T-cell (primary cell): ENCODE measurements around the gene INS. TPM values are rescaled to one million over a fixed set of nuclear protein-coding genes. Genes with fewer than 3 reads are reported as not detected.

Experiments
- ATAC-seq, 4 experiments: fragments of 200-7000 bp in 3 of 4; fragments of 150-1000 bp in 1 of 4; cut with Tn5 transposase; replicated peaks in 1 of 4; 1 replicate in 3 of 4; 2 replicates in 1 of 4; pipeline ENCODE4 v1.10.0; 2021; ENCODE audit warnings: moderate library complexity in 3 of 4, mild to moderate bottlenecking in 2 of 4, moderate number of reproducible peaks in 1 of 4
- CTCF ChIA-PET, 2 donors: fragments of 300-600 bp; sonication (Branson Sonifier 250); formaldehyde crosslinking; loops; one replicate each; lab custom pipeline; 2022; ENCODE audit warnings: antibody characterized with exemption in 2 of 2; lab: Charles Lee
- POLR2A ChIA-PET, 2 donors: fragments of 300-600 bp; sonication (Branson Sonifier 250); formaldehyde crosslinking; loops; one replicate each; lab custom pipeline; 2022; ENCODE audit warnings: antibody characterized with exemption in 2 of 2; lab: Charles Lee
- DNase-seq, 35 experiments: peaks; one replicate each; pipeline versions ENCODE4 v3.0.0 to v3.0.0-alpha.2; 2013 to 2023
- H3K27ac ChIP-seq: one replicate; pipeline ENCODE4 v1.5.1; 2013; ENCODE audit warnings: low read length
- H3K27me3 ChIP-seq, 2 experiments: replicated peaks in 1 of 2; 1 replicate in 1 of 2; 2 replicates in 1 of 2; pipeline versions ENCODE4 v1.6.1 to v1.7.0; 2013; ENCODE audit warnings: low read length in 1 of 2, mixed read lengths in 1 of 2; ENCODE audit not compliant: control insufficient read depth in 2 of 2, insufficient read depth in 2 of 2; ENCODE audit errors: extremely low read depth in 1 of 2
- H3K36me3 ChIP-seq, 2 donors: 1 replicate in 1 of 2; 2 replicates in 1 of 2; pipeline versions ENCODE4 v1.6.1 to v1.7.0; 2013; ENCODE audit warnings: low read length in 1 of 2; ENCODE audit not compliant: control insufficient read depth in 2 of 2, insufficient read depth in 1 of 2; ENCODE audit errors: extremely low read depth in 1 of 2
- H3K4me1 ChIP-seq, 2 experiments: 1 replicate in 1 of 2; 2 replicates in 1 of 2; pipeline versions ENCODE4 v1.6.1 to v1.7.0; 2013; ENCODE audit warnings: low read length in 2 of 2, mixed read lengths in 1 of 2; ENCODE audit not compliant: insufficient read depth in 2 of 2, control insufficient read depth in 1 of 2; ENCODE audit errors: extremely low read depth in 1 of 2
- H3K4me3 ChIP-seq, 2 donors: 1 replicate in 1 of 2; 2 replicates in 1 of 2; pipeline versions ENCODE4 v1.5.1 to v1.7.0; 2013; ENCODE audit warnings: mild to moderate bottlenecking in 2 of 2, low read length in 1 of 2, moderate library complexity in 1 of 2; ENCODE audit not compliant: control insufficient read depth in 1 of 2; ENCODE audit errors: extremely low read depth in 1 of 2
- H3K9me3 ChIP-seq: 2 replicates; pipeline ENCODE4 v1.7.0; 2013
- H3K27ac Mint-ChIP-seq, 2 donors: one replicate each; pipeline ENCODE4 v1.8.0; 2020 to 2021; ENCODE audit warnings: mild to moderate bottlenecking in 2 of 2, mixed read lengths in 2 of 2
- H3K27me3 Mint-ChIP-seq, 2 donors: one replicate each; pipeline ENCODE4 v1.8.0; 2021 to 2022; ENCODE audit warnings: mixed read lengths in 2 of 2
- H3K36me3 Mint-ChIP-seq: one replicate; pipeline ENCODE4 v1.8.0; 2021; ENCODE audit warnings: mixed read lengths
- H3K4me1 Mint-ChIP-seq, 3 donors: one replicate each; pipeline ENCODE4 v1.8.0; 2020 to 2022; ENCODE audit warnings: mixed read lengths in 3 of 3, mild to moderate bottlenecking in 1 of 3
- H3K4me3 Mint-ChIP-seq, 3 donors: one replicate each; pipeline ENCODE4 v1.8.0; 2020 to 2022; ENCODE audit warnings: mild to moderate bottlenecking in 3 of 3, mixed read lengths in 3 of 3, moderate library complexity in 3 of 3
- H3K9me3 Mint-ChIP-seq, 3 donors: one replicate each; pipeline ENCODE4 v1.8.0; 2020 to 2022; ENCODE audit warnings: mixed read lengths in 3 of 3
- WGBS: methylation state at CpG from one replicate; pipeline ENCODE4 v1.1.5; 2013; ENCODE audit warnings: missing lambda C conversion rate; ENCODE audit not compliant: insufficient coverage; 5-methylcytosine and 5-hydroxymethylcytosine counted together
- total RNA-seq, 35 experiments: library from RNA in 6 of 35; stranded (reverse) in 6 of 35; fragments of 120-200 nt in 1 of 35; gene quantifications; one replicate each; pipeline versions ENCODE4 v1.2.1 to v1.2.4 and lab custom pipeline; 2013 to 2026

INS gene
- total RNA-seq, 5 donors from 2014 or later (not counting 1 experiment from before 2014, with no cell fraction given), result 0.53 to 0.82 TPM; not detected in 3

DNA sequence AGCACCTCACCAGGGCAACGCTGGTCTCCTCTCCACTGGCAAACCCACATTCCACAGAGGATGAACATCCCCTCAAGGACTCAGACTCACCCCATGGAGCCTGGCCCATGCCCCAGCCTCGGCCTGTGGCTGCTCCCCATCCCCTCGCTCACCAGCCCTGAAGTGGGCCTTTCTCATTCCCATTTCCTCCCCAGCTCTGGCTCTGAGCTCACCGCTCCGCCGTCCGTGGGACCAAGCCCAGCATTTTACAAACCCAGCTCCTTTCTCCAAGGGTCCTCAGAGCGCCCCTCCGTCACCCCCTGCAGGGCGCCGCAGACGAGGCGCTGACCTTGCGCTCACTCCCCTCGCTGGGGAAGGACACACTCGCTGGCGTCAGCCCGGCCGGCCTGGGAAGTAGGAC lies 15.0 kb downstream of the INS start:
- CTCF ChIA-PET, result no interaction called here
- ATAC-seq (no peak), DNase-seq (no peak)
- H3K4me3 Mint-ChIP-seq, result no peak overlapping the region
- 31% methylated on average over 17 of the region's 19 CpGs for WGBS
- no peaks in the 10 kb centered on the region for H3K36me3 ChIP-seq
- peaks cover 0 to 14% (median 8%) of the 10 kb centered on the region in 3 donors for H3K4me1 Mint-ChIP-seq
- H3K27me3 ChIP-seq, result peaks cover 6 to 90% of the 10 kb centered on the region in 2 experiments
- H3K9me3 Mint-ChIP-seq, result no peaks in the 10 kb centered on the region
- H3K4me3 ChIP-seq, result no peak overlapping the region
- POLR2A ChIA-PET, result interaction anchor here in 1 of 2 donors (0.6 kb wide), 1 partner anchor 109 kb away, joined by 5 read pairs; no protein-coding TSS in a partner anchor
- no peak overlapping the region for H3K27ac Mint-ChIP-seq
- peaks cover 3 to 7% of the 10 kb centered on the region in 2 experiments for H3K4me1 ChIP-seq
- no peaks in the 10 kb centered on the region for H3K9me3 ChIP-seq
- H3K27me3 Mint-ChIP-seq, result peaks cover 63 to 81% of the 10 kb centered on the region in 2 donors
- H3K36me3 Mint-ChIP-seq, result no peaks in the 10 kb centered on the region
- no peak overlapping the region for H3K27ac ChIP-seq

DNA sequence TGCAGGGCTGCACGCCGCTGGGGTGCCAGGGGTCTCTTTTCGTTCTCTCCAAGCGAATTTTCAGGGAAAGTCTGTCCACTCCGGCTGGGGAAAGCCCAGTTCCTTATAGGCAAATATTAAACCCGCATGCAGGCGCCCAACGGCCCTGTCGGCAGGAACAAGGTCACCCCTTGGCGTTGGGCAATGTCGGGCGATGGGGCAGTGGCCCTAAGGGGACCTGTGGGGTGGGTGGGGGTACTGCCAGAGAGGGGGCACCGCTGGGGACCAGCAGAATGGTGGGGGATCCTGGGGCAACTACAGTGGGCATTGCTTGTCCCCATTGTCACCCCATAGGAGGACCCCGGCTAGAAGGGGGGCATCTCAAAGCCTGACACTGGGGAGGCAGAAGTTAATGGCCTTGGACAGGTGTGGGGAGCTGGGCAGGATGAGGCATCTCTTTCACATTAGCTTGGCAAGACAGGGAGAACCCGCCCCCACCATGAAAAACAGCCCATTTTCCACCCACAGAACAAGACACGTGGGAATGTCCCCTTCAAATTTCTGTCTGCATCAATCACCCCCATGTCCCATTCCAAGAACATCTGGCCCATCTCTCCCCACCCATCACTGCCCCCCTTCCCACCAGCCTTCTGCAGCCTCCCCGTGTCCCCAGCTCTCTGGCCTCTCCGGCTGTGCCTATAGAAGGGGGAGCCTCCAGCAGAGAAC lies 16.3 kb downstream of the INS start:
- no peaks in the 10 kb centered on the region for H3K36me3 ChIP-seq
- H3K9me3 ChIP-seq, result no peaks in the 10 kb centered on the region
- Mint-ChIP-seq H3K9me3 (no peaks in the 10 kb centered on the region), H3K36me3 (no peaks in the 10 kb centered on the region), H3K4me1 (peaks cover 0 to 17% (median 8%) of the 10 kb centered on the region in 3 donors), H3K27me3 (peaks cover 52 to 76% of the 10 kb centered on the region in 2 donors), H3K4me3 (no peak overlapping the region), H3K27ac (no peak overlapping the region)
- WGBS, result 7% methylated on average over 15 of the region's 18 CpGs
- ATAC-seq, result no peak
- no peak overlapping the region for H3K4me3 ChIP-seq
- ChIA-PET POLR2A (no interaction called here), CTCF (no interaction called here)
- no peak overlapping the region for H3K27ac ChIP-seq
- no peak for DNase-seq
- H3K27me3 ChIP-seq, result peaks cover 6 to 87% of the 10 kb centered on the region in 2 experiments
- H3K4me1 ChIP-seq, result peaks cover 3 to 10% of the 10 kb centered on the region in 2 experiments

DNA sequence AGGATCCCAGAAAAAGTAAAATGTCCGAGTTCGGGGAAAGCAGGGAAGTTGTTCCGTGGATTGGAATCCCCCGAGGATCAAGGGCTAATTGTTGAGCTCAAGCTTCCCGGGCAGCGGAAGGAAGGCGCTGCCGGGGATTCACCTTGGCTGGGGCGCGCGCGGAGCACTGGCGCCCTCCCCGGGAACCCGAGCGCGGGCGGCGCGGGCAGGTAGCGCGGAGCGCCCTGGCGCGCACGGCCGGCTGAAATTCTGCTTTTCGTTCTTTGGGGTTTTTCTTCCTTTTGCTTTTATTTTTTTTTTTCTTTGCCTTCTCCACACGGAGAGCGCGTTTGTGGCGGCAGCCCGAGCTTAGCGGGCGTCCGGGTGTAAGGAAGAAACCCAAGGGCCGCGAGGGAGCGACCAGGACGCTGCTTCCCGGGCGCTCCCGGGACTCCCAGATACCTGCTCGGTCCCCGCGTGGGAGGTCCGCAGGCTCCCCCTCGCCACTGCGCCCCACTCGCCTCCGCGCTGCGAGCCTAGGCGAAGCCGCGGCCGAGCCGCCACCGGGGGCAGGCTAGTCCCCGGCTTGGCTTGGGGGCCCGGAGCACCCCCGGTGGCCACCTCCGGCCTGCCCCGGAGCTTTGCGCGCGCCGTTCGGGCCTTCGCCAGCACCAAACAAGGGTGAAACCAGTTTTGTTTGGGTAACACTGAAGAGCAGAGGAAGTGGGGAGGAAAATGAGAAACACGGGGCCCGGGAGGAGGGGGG lies 17.0 kb downstream of the INS start:
- Mint-ChIP-seq H3K27me3 (peaks cover 51 to 72% of the 10 kb centered on the region in 2 donors), H3K4me3 (peak overlapping the region in 1 of 3 donors; percentile 46), H3K27ac (no peak overlapping the region), H3K36me3 (no peaks in the 10 kb centered on the region), H3K9me3 (no peaks in the 10 kb centered on the region), H3K4me1 (peaks cover 0 to 17% (median 8%) of the 10 kb centered on the region in 3 donors)
- Histone ChIP-seq H3K27ac (no peak overlapping the region), H3K4me3 (peak overlapping the region in 1 of 2 donors; percentile 33), H3K9me3 (no peaks in the 10 kb centered on the region), H3K36me3 (no peaks in the 10 kb centered on the region), H3K27me3 (peaks cover 6 to 83% of the 10 kb centered on the region in 2 experiments), H3K4me1 (peaks cover 3 to 13% of the 10 kb centered on the region in 2 experiments)
- no peak for DNase-seq
- POLR2A ChIA-PET, result no interaction called here
- CTCF ChIA-PET, result no interaction called here
- ATAC-seq, result peak in 2 of 4 experiments; percentile 27 to 32
- WGBS, result 2% methylated on average over 71 of the region's 72 CpGs

DNA sequence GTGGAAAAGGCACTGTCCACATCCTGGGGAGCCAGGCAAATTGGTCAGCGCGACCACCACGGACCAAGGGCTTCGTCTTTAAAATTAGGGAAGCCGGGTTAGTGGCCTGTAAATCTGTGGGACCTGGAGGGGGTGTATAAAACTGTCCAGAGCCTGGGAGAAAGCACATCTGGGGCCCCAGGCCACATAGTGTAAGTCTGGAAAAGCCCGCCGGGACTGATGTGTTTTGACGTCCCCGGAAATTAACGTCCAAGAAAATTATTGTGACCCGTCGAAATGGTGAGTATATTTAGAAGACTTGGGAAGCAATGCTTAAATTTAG lies 17.6 kb downstream of the INS start:
- H3K4me1 ChIP-seq, result peaks cover 3 to 15% of the 10 kb centered on the region in 2 experiments
- Mint-ChIP-seq H3K4me1 (peaks cover 0 to 18% (median 8%) of the 10 kb centered on the region in 3 donors), H3K9me3 (no peaks in the 10 kb centered on the region), H3K4me3 (peak overlapping the region in 1 of 3 donors; percentile 46), H3K27ac (no peak overlapping the region), H3K27me3 (peaks cover 45 to 68% of the 10 kb centered on the region in 2 donors), H3K36me3 (no peaks in the 10 kb centered on the region)
- H3K9me3 ChIP-seq, result no peaks in the 10 kb centered on the region
- ChIA-PET CTCF (no interaction called here), POLR2A (no interaction called here)
- H3K4me3 ChIP-seq, result no peak overlapping the region
- H3K36me3 ChIP-seq, result no peaks in the 10 kb centered on the region
- ATAC-seq (no peak), DNase-seq (no peak)
- WGBS, result 2% methylated on average over 12 of the region's 12 CpGs
- H3K27ac ChIP-seq, result no peak overlapping the region
- peaks cover 6 to 80% of the 10 kb centered on the region in 2 experiments for H3K27me3 ChIP-seq

DNA sequence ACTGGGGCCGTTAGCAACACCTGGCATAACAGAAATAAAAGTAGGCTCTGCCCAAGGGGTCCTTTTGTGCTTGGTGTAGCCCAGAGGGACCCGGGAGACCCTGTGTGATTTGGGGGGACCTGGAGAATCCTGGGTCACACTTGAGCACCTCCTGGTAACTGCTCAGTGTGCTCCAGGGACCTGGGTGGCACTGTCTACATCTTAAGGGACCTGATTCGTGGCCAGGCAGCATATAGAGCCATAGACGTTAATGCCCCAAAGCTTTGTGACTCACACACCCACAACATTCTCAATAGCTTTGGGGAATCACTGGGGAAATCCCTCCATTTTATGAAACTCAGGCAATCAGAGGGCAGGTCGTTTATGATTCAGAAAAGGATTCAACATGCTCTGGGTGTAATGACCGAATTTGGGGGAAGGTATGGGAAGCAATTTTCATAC lies 18.2 kb downstream of the INS start:
- CTCF ChIA-PET, result no interaction called here
- DNase-seq, result peak in 1 of 35 experiments; percentile 28
- peaks cover 6 to 79% of the 10 kb centered on the region in 2 experiments for H3K27me3 ChIP-seq

DNA sequence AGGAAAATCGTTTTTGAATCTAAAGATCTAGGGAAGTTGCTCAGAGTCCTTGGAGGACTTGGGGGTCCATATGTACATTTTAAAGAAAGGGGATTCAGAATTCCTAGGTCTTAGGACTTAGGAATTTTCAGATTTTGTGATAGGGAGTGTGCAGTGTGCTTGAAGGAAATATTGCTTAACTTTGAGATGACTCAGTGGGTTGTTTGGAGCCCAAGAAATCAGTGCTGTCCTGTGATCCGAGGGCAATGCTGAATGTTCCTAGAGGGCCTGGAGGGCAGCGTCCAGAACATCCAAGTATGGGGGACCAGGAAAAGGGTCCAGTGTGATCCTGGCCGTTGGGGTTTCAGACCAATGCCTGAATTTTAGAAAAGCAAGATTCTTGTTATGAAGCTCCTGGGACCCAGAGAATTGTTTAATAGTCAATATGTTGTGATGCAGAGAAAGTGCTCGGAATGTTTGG lies 18.7 kb downstream of the INS start:
- POLR2A ChIA-PET, result no interaction called here
- H3K27me3 ChIP-seq, result peaks cover 6 to 79% of the 10 kb centered on the region in 2 experiments

More for the DNA sequence above, 18.2 kb downstream of the INS start:
- Mint-ChIP-seq H3K4me1 (peaks cover 0 to 20% (median 10%) of the 10 kb centered on the region in 3 donors), H3K36me3 (no peaks in the 10 kb centered on the region), H3K9me3 (no peaks in the 10 kb centered on the region), H3K27me3 (peaks cover 41 to 64% of the 10 kb centered on the region in 2 donors), H3K4me3 (peak overlapping the region in 1 of 3 donors; percentile 46), H3K27ac (no peak overlapping the region)
- H3K9me3 ChIP-seq, result no peaks in the 10 kb centered on the region
- peaks cover 3 to 20% of the 10 kb centered on the region in 2 experiments for H3K4me1 ChIP-seq
- no peak for ATAC-seq
- no peaks in the 10 kb centered on the region for H3K36me3 ChIP-seq
- no peak overlapping the region for H3K4me3 ChIP-seq
- H3K27ac ChIP-seq, result no peak overlapping the region
- POLR2A ChIA-PET, result no interaction called here
- WGBS, result 4% methylated on average over 5 of the region's 6 CpGs

More for the DNA sequence above, 18.7 kb downstream of the INS start:
- H3K36me3 Mint-ChIP-seq, result no peaks in the 10 kb centered on the region
- 8% methylated on average over 5 of the region's 5 CpGs for WGBS
- no peak overlapping the region for H3K27ac ChIP-seq
- H3K4me3 Mint-ChIP-seq, result no peak overlapping the region
- no peak overlapping the region for H3K4me3 ChIP-seq
- CTCF ChIA-PET, result interaction anchor here in 1 of 2 donors (1.3 kb wide), 1 partner anchor 9 kb away, joined by 4 read pairs; no protein-coding TSS in a partner anchor
- H3K27ac Mint-ChIP-seq, result no peak overlapping the region
- DNase-seq (no peak), ATAC-seq (no peak)
- no peaks in the 10 kb centered on the region for H3K9me3 Mint-ChIP-seq
- no peaks in the 10 kb centered on the region for H3K36me3 ChIP-seq
- H3K4me1 Mint-ChIP-seq, result peaks cover 0 to 22% (median 10%) of the 10 kb centered on the region in 3 donors
- H3K4me1 ChIP-seq, result peaks cover 3 to 25% of the 10 kb centered on the region in 2 experiments
- H3K27me3 Mint-ChIP-seq, result peaks cover 43 to 64% of the 10 kb centered on the region in 2 donors
- H3K9me3 ChIP-seq, result no peaks in the 10 kb centered on the region
